SH-SY5Y (cell line): ENCODE measurements around the gene P3H1.

Source experiments
- GATA2 ChIP-seq: IDR thresholded peaks from 2 replicates; pipeline ENCODE4 v1.6.1; 2011; ENCODE audit warnings: mild to moderate bottlenecking, low read depth, low read length
- GATA3 ChIP-seq: IDR thresholded peaks from 2 replicates; pipeline ENCODE4 v1.6.1; 2011; ENCODE audit warnings: low read depth, mild to moderate bottlenecking, low read length, moderate library complexity

The P3H1 gene

DNA sequence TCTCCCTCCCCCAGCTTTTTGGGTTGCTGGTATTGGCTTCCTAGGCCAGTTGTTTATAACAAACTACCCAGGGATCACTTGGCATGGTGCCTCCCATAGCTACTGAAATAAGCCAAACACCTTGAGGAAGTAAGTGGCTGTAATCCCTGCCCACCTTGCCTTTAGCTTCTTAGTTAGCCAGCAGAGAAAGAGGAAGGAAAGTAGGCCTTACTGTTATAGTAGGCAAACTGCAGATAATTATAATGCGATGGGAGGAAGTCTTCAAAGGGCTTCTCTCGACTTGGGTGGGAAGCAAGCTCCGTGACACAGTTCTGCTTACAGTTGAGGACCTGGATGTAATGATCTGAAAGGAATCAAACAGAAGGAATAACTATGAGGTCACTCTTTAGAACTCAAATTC, 8.2 kb downstream of the P3H1 start:
- TF ChIP-seq GATA2 (no peak), GATA3 (no peak)

DNA sequence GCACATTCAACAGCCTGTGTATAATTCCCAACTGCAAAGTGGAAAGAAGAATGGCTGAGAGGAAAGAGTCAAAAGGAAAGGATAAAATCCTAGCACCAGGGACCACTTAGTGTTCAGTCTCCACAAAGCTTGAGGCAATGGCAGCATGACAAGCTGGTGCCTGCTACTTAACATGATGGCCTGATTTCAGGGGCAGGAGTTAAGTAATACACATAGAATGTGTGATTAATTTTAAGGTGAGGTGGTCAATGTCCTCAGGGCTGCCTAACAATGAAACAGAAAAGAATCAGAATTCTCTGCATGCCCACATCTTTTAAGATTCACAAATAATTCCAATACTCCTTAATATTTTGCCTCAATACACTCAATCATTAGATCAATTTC, 8.9 kb downstream of the P3H1 start:
- TF ChIP-seq GATA2 (no peak), GATA3 (no peak)

DNA sequence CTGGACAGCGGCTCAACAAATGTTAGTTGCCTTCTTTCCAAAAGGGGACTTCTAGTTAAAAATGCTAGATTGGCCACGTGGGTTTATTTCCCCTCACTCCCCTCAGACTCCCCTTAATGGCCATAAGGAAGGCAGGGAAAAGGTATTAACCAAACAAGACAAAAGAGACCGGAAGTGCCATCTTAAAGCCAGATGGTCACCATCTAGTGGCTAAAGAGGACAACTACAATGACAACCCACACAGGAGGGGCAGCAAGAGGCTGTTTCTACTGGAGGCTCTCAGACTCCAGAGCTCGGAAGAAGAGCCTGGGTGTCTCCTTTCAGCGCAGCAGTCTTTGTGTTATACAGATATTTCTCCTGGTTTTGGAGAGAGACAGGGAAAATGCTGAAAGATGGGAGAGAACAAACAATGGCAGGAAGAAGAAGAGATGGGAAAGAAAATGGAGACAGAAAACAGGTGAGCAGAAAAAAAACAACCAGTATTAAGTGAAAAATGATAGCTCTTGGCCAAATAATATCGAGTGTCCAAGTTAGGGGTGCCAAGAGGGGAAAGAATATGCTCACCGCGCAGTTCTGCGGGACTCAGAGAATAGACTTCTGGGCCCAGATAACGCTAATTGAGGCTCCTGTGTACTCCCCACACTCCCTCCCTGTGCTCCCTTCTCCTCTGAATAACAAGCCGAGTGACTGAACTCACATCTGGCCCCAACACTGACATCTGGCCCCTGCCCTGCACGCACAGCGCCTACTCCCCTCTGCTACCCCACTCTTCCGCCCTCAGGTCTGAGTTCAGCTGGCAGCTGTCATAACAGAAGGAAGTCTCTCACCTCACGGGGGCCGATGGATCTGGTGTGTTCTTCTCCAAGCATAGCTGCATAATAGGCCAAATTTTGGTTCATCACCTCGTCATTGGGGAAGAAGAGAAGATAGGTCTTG, 9.6 kb downstream of the P3H1 start:
- no peak for TF ChIP-seq GATA3
- no peak for TF ChIP-seq GATA2

- TF ChIP-seq GATA3 (no peak), GATA2 (no peak)
These were observed 13.8 kb downstream of the P3H1 start for GRCh38 chr1:42753070-42753469.

- no peak for TF ChIP-seq GATA3
These were observed 14.5 kb downstream of the P3H1 start for GRCh38 chr1:42752284-42752683.

- TF ChIP-seq GATA3 (no peak), GATA2 (no peak)
These were observed 16.8 kb downstream of the P3H1 start for GRCh38 chr1:42750041-42750440.

DNA sequence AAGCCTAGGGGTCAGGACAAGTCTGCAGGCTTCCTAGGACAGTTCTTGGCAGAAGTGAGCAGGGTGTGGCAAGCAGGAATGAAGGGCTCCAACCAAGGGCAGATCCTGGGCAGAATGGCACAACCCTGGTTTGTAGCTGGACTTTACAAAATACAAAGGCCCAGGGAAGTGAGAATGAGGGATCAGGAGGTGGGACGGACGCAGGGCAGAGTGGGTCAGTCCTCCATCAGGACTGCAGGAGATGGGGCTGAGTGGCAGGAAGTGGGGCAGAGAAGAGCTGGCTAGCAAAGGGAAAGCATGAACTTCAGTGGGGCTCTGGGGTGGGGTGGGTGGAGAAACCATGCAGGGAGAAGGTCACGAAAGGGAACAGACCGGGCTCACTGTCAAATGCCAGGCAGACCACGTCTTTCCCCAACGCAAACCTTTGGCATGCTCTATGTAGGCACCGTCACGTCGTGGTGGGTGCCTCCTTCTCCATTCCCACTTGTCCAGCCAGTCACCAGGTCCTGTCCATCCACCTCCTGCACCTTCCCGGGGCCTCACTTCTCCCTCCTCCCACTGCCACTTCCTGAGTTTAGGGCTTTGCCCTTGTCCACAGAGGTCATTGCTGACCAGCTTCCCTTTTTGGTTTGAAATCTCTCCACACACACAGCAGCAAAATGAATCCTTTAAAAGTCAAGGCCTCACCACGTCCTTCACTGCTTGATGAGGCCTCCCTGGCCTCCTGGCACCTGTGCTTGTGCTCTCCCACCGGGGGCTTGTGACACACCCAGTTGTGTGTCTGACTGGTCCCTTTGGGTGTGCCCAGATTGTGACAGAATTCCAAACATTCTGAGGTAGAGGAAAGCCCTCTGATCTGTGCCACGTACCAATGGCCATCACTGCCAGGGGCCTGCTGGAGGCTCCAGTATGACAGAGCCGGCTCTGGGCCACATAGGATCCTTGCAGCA, 18.1 kb downstream of the P3H1 start:
- TF ChIP-seq GATA2 (no peak), GATA3 (no peak)

DNA sequence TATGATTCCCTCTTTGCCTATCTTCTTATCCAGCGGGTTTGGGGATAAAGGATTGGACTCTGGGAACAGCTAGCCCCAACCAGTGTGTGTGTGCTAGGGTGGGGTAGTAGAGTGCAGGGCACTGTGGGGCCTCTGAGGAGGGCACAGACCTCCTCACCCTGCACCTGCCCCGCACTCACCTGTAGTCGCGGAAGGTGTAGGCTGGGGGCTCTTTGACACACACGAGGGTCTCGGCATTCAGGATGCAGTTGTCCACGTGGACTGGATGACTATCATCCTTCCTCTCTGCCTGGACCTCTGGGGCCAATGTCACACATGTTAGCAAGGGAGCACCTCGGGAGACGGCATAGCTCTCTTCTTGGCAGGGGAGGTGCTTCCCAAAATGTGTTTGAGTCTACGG, 18.8 kb downstream of the P3H1 start:
- TF ChIP-seq GATA2: no peak
- TF ChIP-seq GATA3: no peak

DNA sequence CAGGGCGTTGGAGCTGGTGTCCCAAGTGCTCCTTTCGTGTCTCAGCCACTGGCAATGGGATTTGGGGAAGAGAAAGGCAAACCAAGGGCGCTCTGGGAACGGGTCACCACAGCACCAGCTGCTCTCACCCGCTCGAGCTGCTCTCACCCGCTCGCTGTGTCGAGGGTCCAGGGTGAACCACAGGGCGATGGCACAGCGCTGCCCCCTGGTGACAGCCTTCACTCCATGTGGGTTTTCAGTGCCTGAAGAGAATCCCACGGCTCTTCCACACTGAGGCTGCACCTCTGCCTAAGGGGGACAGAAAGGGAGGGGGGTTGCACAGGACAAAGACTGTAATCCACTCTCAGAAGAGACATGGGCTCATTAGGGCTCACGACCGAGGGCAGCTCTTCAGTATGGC, 19.7 kb downstream of the P3H1 start:
- TF ChIP-seq GATA2: no peak
- TF ChIP-seq GATA3: no peak

DNA sequence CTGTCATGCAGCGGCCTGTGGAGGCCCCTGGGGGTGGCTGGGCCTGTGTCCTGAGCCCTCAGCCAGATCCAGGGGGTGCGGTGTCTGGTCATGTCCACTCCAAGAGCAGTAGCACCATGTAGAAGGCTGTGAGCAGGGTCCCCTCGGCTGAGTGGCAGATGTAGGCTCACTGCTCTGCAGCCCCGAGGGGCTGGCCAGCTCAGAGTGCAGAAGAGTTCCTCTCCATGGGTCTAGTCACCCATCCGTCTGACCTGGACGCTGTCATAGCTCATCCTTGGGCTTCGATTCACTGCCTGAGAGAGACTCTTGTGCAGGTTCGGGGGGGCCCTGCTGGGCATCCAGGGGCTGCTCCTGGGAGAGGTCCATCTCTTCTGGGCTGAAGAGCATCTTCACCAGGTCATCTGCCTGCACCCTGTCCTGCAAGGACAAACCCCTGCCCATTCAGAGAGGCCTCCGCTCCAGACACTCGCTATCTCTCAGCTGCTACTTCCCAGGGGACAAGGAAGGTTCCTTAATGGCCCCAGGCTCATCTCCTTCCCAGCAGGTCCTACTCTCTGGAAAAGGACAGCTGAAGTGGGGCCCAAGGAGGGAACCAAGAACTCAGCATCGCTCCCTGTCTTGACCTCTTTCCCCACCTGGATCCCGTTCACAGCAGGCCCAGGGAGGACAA, 20.3 kb downstream of the P3H1 start:
- TF ChIP-seq GATA2 (no peak), GATA3 (no peak)

DNA sequence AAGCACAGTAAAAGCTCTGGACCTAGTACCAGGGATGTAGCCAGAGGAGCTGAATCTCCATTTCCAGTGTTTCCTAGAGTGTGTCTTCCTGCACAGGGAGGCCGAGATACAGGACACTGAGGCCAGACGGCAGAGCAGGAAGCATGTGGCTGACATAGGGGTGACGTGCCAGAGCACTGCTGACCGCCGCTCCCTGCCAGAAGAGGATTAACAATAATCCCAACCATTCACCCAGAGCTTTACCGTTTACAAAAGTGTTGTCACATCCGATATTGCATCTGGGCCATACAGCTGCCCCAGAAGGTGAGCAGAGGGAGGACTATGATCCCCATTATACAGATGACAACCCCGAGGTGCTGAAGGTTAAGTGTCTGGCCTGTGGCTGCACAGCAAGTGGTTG, 21.0 kb downstream of the P3H1 start:
- TF ChIP-seq GATA2 (no peak), GATA3 (no peak)

DNA sequence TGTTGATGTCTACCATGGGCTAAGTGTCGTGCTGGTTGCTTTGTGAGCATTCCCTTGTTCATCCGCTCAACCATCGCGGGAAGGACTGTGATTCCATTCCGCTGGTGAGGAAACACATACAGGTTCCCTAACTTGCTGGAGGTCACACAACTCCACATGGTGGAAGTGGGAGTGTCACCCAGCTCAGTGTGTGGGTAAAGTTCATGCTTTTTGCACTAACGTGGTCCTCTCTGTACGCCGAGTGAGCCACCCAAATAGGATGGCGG, 22.7 kb downstream of the P3H1 start:
- no peak for TF ChIP-seq GATA3
- no peak for TF ChIP-seq GATA2

DNA sequence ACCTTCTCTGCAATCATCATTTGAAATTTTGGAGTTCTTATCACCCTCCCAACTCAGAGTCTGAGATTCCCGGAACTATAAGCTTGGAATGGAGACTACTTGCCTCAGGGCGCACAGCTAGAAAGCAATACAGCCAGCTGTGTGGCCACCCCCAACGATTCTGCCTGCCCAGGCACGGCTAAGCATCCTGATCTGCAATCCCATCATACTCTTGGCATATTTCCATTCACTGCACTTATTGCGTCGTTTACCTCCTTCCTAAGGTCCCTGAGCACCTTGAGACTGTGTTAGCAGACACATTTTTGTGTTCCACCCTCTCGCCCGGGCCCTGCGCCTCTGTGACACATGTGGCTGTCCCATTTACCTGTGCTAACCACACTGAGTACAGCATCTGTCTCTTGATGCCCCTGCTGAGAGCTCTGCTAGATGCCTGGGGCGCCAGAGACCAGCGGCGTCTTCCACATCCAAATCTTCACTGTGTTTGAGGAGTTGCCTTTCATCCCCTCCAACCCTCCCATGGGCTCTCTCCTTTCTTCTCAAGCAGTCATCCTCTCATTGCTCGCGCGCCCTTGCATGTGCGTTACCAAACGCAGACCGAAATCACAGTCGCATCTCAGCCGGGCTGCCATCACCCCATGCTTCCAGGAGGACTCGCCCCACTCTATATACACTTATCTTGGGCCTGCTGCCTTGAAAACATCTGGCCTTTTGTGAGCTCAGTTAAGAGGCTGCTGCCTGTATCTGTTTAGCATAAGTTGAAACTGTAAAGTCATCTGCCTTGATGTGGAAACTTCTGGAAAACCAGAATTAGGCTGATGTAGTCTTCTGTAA, 23.3 kb downstream of the P3H1 start:
- TF ChIP-seq GATA2: peak; percentile 24; the same call in 1 of the 2 replicates
- no peak for TF ChIP-seq GATA3
